Upper lobe of right lung (tissue), 1 donor: Measurements from ENCODE around the gene OR5M3. TPM values are rescaled to one million over a fixed set of nuclear protein-coding genes. Genes with fewer than 3 reads are reported as not detected.

Experiments used
- ATAC-seq: fragments of 200-7000 bp; cut with Tn5 transposase; one replicate; pipeline ENCODE4 v1.9.1; 2020; ENCODE audit warnings: mild to moderate bottlenecking, moderate library complexity
- DNase-seq: peaks from one replicate; pipeline ENCODE4 v3.0.0-alpha.2; 2020
- H3K27ac ChIP-seq: fragments of 200-600 bp; one replicate; pipeline ENCODE4 v1.8.0; 2022
- H3K27me3 ChIP-seq: fragments of 200-600 bp; one replicate; pipeline ENCODE4 v1.8.0; 2022; ENCODE audit warnings: mild to moderate bottlenecking
- H3K36me3 ChIP-seq: fragments of 200-600 bp; one replicate; pipeline ENCODE4 v1.8.0; 2022
- H3K4me1 ChIP-seq: fragments of 200-600 bp; one replicate; pipeline ENCODE4 v1.8.0; 2022
- H3K4me3 ChIP-seq: fragments of 200-600 bp; one replicate; pipeline ENCODE4 v1.8.0; 2022; ENCODE audit warnings: mild to moderate bottlenecking
- H3K9me3 ChIP-seq: fragments of 200-600 bp; one replicate; pipeline ENCODE4 v1.8.0; 2022
- CTCF ChIP-seq: fragments of 200-600 bp; IDR thresholded peaks from one replicate; pipeline ENCODE4 v1.8.0; 2022; ENCODE audit warnings: antibody characterized with exemption
- intact Hi-C: fragments of 100-400 bp; cut with DNase I; formaldehyde crosslinking; loops from one replicate; pipeline ENCODE4 v1.11.0; 2022
- long read RNA-seq: library from polyadenylated mRNA; unstranded; transcript quantifications from one replicate; pipeline ENCODE4 v2.0.0, GENCODE V29; 2021
- total RNA-seq: library from RNA; stranded (reverse); fragmentation: NEBNext Ultra II Directional; extraction: Animal tissue kit (Norgen Biotek cat#: 25700); gene quantifications from one replicate; pipeline ENCODE4 v1.2.1, GENCODE V29; 2021
- donor health status: DM: no; HTN: yes; CAD: no; lungs with severe emphysema.

Gene OR5M3
- not detected for total RNA-seq
- long read RNA-seq: 0 reads

DNA sequence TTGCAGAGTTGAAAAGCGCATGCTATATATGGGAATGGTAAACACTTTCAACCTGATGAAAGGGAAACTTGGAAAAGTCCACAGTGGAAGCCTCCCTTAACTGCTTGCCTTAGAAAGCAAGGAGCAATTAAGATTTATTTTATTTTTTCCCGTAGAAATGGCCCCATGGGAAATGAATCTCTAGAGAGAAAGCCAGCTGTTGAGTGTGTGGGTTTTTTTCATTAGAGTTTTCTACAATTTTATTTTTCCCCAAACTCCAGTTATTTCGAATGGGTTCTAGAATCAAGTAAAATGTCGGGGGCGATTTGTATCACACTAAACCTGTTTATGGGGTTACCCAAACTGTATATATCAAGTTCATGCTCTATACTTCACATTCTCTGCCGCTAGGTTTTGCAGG, at the start of gene OR5M3:
Gene OR5M3, minus strand, starts transcription at position 101 of the 400 bp plus-strand sequence. CDS start 2,855 bp downstream, outside the sequence.
- H3K27ac ChIP-seq: no peak within 1 kb of the TSS
- no peak for TF ChIP-seq CTCF
- H3K4me1 ChIP-seq: no peaks in the 10 kb centered on the region
- no peaks in the 10 kb centered on the region for H3K36me3 ChIP-seq
- H3K4me3 ChIP-seq: no peak within 1 kb of the TSS
- H3K27me3 ChIP-seq: no peaks in the 10 kb centered on the region
- ATAC-seq: no peak
- DNase-seq: no peak
- intact Hi-C loops: no loop called here
- H3K9me3 ChIP-seq: no peaks in the 10 kb centered on the region

GRCh38 chr11:56522008-56522407, 48.9 kb upstream of the OR5M3 start:
- no peaks in the 10 kb centered on the region for H3K4me1 ChIP-seq
- no peaks in the 10 kb centered on the region for H3K27me3 ChIP-seq
- H3K4me3 ChIP-seq: no peak overlapping the region
- no peak for DNase-seq
- no peak overlapping the region for H3K27ac ChIP-seq
- no peak for TF ChIP-seq CTCF
- no peaks in the 10 kb centered on the region for H3K36me3 ChIP-seq
- H3K9me3 ChIP-seq: no peaks in the 10 kb centered on the region
- intact Hi-C loops: no loop called here
- ATAC-seq: no peak

DNA sequence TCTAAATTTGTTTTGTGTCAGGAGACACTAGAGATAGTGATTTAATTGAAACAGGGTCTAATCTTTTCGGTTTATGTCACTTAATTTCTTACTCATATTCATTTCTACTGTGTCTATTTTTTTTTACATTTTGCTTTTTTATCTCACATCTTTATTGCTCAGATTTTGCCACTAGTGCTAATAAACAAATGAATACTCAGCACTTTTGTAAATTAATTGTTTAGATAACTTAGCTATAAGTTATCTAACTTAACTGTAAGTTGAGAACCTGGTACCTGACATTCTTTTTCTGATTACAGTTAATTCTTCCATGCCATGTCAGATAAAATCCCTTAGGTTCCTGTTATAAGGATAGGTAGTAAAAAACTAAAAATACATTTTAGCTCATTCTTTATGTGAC, 40.1 kb upstream of the OR5M3 start:
- Histone ChIP-seq H3K36me3 (no peaks in the 10 kb centered on the region), H3K9me3 (no peaks in the 10 kb centered on the region), H3K27ac (no peak overlapping the region), H3K4me3 (no peak overlapping the region), H3K27me3 (no peaks in the 10 kb centered on the region), H3K4me1 (no peaks in the 10 kb centered on the region)
- DNase-seq (no peak), ATAC-seq (no peak)
- no peak for TF ChIP-seq CTCF
- intact Hi-C loops: no loop called here

DNA sequence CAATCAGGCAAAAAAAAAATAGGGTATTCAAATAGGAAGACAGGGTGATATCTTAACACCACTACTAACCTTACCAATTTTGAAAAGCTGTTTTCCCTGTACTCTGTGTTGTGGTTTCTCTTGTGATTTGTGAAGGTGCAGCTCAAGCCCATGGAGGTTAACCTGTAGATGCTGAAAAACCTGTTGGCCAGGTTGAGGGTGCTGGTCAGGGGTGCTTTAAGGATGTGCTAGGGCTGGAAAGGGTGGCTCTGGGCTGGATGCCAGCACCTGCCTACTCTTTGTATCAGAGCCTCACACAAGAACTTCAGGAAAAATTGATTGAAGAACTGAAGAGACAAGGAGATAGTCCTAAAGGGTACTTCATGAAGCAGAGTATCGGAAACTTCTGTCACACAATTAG, 36.3 kb upstream of the OR5M3 start:
- intact Hi-C loops: no loop called here
- Histone ChIP-seq H3K27me3 (no peaks in the 10 kb centered on the region), H3K4me1 (no peaks in the 10 kb centered on the region), H3K27ac (no peak overlapping the region), H3K36me3 (no peaks in the 10 kb centered on the region), H3K9me3 (no peaks in the 10 kb centered on the region), H3K4me3 (no peak overlapping the region)
- ATAC-seq (no peak), DNase-seq (no peak)
- no peak for TF ChIP-seq CTCF

DNA sequence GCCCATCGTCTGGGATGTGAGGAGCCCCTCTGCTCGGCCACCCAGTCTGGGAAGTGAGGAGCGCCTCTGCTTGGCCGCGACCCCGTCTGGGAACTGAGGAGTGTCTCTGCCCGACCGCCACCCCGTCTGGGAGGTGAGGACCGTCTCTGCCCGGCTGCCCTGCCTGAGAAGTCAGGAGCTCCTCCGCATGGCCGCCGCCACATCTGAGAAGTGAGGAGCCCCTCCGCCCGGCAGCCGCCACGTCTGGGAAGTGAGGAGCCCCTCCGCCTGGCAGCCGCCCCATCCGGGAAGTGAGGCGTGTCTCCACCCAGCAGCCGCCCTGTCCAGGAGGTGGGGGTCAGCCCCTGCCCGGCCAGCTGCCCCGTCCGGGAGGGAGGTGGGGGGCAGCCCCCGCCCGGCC, 23.9 kb upstream of the OR5M3 start:
- Histone ChIP-seq H3K4me1 (no peaks in the 10 kb centered on the region), H3K27ac (no peak overlapping the region), H3K36me3 (no peaks in the 10 kb centered on the region), H3K27me3 (no peaks in the 10 kb centered on the region), H3K9me3 (no peaks in the 10 kb centered on the region), H3K4me3 (no peak overlapping the region)
- intact Hi-C loops: no loop called here
- no peak for TF ChIP-seq CTCF
- DNase-seq (no peak), ATAC-seq (no peak)

DNA sequence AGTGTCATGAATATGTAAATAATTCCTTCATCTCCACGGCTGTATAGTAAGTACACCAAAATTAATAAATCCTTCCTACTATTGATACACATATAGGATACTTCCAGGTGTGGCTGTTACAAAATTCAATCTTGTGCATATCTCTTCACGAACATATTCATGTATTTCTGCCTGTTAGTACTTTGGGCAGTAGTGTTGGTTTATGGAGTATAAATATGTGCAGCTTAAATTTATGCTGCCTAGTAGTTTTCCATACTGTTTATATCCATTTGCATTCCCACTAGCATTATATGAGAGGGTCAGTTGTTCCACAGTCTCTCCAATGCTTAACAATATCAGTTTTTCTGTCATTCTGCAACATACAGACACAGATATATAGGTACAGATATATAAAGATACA, 22.0 kb upstream of the OR5M3 start:
- no peak for DNase-seq
- H3K27ac ChIP-seq: no peak overlapping the region
- ATAC-seq: no peak
- H3K27me3 ChIP-seq: no peaks in the 10 kb centered on the region
- no peaks in the 10 kb centered on the region for H3K9me3 ChIP-seq
- no peaks in the 10 kb centered on the region for H3K36me3 ChIP-seq
- intact Hi-C loops: no loop called here
- no peaks in the 10 kb centered on the region for H3K4me1 ChIP-seq
- H3K4me3 ChIP-seq: no peak overlapping the region
- TF ChIP-seq CTCF: no peak
